ENCODE results near the gene PACSIN1. TPM values are rescaled to one million over a fixed set of nuclear protein-coding genes. Genes with fewer than 3 reads are reported as not detected.

PACSIN1 gene
- total RNA-seq, 1 donor from 2014 or later, result 0.08 TPM

DNA sequence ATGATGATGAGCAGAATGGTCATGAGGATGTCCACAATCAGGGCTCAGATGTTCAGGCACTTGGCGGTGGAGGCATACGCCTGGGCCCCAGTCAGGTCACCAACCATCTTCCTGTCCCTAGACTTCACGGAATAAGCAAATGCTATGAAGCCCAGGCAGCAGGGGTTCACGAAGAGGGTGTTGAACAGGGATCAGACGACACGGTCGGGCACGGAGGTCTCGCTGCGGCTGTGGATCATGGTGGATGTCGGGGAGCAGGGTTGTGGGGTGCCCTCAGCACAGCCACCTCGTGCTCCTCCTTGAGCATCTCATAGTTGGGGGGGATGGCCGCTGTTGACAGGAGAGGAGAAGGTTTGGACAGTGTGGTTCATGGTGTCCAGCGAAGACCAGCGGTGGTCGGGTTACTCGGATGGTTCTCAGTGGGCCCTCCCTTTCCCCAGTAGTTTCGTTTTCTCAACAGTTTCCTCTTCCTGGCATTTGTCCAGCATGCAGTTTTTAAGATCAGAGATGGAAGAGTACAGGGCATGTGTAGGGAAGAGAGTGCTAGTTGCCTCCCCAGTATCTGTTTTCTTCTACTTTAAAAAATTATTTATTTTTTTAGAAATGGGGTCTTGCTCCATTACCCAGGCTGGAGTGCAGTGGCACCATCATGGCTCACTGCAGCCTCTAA, 110.5 kb downstream of the PACSIN1 start:
- Mint-ChIP-seq H3K9me3 (ENCODE audit: unreplicated experiment) (no peaks in the 10 kb centered on the region), H3K27me3 (ENCODE audit: unreplicated experiment) (peaks cover 8% of the 10 kb centered on the region), H3K4me1 (ENCODE audit: unreplicated experiment) (no peaks in the 10 kb centered on the region), H3K36me3 (ENCODE audit: low read depth, unreplicated experiment) (peaks cover 6% of the 10 kb centered on the region), H3K27ac (ENCODE audit: unreplicated experiment) (no peak overlapping the region), H3K4me3 (ENCODE audit: unreplicated experiment) (no peak overlapping the region)
- DNase-seq (ENCODE audit: low spot score), result no peak
- TF ChIP-seq, protein P1, sequence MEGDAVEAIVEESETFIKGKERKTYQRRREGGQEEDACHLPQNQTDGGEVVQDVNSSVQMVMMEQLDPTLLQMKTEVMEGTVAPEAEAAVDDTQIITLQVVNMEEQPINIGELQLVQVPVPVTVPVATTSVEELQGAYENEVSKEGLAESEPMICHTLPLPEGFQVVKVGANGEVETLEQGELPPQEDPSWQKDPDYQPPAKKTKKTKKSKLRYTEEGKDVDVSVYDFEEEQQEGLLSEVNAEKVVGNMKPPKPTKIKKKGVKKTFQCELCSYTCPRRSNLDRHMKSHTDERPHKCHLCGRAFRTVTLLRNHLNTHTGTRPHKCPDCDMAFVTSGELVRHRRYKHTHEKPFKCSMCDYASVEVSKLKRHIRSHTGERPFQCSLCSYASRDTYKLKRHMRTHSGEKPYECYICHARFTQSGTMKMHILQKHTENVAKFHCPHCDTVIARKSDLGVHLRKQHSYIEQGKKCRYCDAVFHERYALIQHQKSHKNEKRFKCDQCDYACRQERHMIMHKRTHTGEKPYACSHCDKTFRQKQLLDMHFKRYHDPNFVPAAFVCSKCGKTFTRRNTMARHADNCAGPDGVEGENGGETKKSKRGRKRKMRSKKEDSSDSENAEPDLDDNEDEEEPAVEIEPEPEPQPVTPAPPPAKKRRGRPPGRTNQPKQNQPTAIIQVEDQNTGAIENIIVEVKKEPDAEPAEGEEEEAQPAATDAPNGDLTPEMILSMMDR (IDR thresholded peaks at IDR 0.05; ENCODE audit: unreplicated experiment), result no peak

DNA sequence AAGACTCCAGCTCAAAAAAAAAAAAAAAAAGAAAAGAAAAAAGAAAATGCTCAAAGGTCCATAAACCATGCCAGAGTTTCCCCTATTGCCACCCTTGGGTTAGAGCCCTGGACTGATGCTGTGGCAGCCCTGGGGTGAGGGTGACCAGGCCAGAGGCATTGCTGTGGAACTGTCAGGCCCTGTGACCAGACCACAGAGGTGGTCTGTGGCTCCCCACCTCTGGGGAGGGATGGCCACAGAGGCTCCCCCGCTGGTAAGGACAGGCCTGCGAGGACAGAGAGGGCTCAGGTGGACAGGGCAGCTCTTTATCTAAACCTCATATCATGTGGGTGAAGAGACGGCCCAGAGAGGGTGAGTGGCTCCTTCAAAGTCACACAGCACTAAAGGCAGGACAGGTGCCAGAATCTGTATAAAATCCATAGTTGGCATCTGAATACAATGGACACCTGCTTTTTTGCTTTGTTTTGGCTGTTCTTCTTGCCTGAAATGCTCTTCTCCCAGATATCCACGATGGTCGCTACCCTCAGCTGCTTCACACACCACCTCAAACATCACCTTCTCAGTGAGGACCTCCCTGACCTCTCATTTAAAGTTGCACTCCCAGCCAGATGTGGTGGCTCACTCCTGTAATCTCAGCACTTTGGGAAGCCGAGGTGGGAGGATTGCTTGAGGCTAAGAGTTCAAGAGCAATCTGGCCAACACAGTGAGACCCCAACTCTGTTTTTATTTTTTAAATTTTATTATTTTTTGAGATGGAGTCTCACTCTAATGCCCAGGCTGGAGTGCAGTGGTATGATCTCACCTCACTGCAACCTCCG, 112.8 kb downstream of the PACSIN1 start:
- TF ChIP-seq, protein P1 (IDR thresholded peaks at IDR 0.05; ENCODE audit: unreplicated experiment), result no peak
- Mint-ChIP-seq H3K4me1 (ENCODE audit: unreplicated experiment) (no peaks in the 10 kb centered on the region), H3K27ac (ENCODE audit: unreplicated experiment) (no peak overlapping the region), H3K9me3 (ENCODE audit: unreplicated experiment) (no peaks in the 10 kb centered on the region), H3K27me3 (ENCODE audit: unreplicated experiment) (peaks cover 9% of the 10 kb centered on the region), H3K36me3 (ENCODE audit: low read depth, unreplicated experiment) (peaks cover 6% of the 10 kb centered on the region), H3K4me3 (ENCODE audit: unreplicated experiment) (no peak overlapping the region)
- DNase-seq (ENCODE audit: low spot score), result no peak

DNA sequence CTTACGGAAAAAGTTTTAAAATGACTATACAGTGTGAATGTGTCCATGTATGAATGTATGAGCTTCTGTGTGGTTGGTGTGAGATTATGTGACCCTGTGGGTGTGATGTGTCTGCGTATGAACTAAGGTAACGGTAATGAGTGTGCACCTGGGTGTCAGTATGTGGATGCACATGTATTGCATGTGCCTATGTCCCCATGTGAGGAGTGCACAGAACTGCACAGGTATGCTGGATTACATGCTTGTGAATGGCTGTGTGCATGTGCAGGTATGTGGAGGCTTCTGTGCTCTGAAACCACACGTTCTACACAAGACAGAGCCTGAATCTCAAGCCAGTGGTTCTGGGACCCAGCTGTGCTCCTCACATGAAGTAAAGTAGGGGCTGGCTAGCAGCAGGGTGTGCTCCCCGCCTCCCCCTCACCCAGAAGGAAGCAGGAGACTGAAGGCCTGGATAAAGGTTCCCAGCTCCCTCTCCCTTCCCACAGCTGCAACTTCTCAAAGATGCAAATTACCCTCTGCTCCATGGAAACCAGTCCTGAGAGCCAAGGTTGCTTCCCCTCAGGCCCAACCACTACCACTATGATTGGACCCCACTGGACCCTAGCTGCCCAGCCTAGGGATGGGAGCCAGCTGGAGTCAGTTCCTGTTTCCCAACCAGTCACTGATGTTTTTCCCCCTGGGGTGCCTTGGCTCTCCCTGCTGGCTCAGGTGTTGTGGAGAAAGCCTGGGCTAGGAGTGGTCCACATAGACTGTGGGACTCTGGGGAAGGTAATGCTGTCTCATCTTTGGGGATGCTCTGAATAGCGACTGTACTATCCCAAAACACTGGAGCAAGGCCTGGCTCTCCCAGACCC, 115.1 kb downstream of the PACSIN1 start:
- TF ChIP-seq, protein P1 (IDR thresholded peaks at IDR 0.05; ENCODE audit: unreplicated experiment), result no peak
- Mint-ChIP-seq H3K27me3 (ENCODE audit: unreplicated experiment) (peaks cover 11% of the 10 kb centered on the region), H3K36me3 (ENCODE audit: low read depth, unreplicated experiment) (peaks cover 10% of the 10 kb centered on the region), H3K4me3 (ENCODE audit: unreplicated experiment) (no peak overlapping the region), H3K9me3 (ENCODE audit: unreplicated experiment) (no peaks in the 10 kb centered on the region), H3K27ac (ENCODE audit: unreplicated experiment) (no peak overlapping the region), H3K4me1 (ENCODE audit: unreplicated experiment) (peaks cover 14% of the 10 kb centered on the region)
- DNase-seq (ENCODE audit: low spot score), result no peak

DNA sequence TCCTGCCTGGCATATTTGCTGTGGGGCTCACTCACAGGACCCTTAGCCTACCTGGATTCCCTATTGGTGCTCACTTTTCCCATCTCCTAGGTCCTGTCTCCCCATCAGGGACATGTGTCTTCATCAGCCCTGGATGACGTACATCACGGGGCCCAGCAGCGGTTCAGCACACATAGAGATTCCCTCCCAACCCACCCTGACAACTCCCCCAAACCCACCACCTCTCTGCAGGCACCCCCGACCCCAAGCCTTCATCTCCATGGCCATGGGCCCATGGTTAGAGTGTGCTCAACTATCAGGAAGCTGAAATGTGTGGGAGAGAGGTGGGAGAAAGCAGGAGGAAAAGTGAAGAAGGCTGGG, 115.7 kb downstream of the PACSIN1 start:
- no peak overlapping the region for H3K27ac Mint-ChIP-seq (ENCODE audit: unreplicated experiment)
- H3K9me3 Mint-ChIP-seq (ENCODE audit: unreplicated experiment), result no peaks in the 10 kb centered on the region
- TF ChIP-seq, protein P1 (IDR thresholded peaks at IDR 0.05; ENCODE audit: unreplicated experiment), result no peak
- H3K27me3 Mint-ChIP-seq (ENCODE audit: unreplicated experiment), result peaks cover 8% of the 10 kb centered on the region
- no peak overlapping the region for H3K4me3 Mint-ChIP-seq (ENCODE audit: unreplicated experiment)
- DNase-seq (ENCODE audit: low spot score), result no peak
- H3K36me3 Mint-ChIP-seq (ENCODE audit: low read depth, unreplicated experiment), result peaks cover 10% of the 10 kb centered on the region
- peaks cover 14% of the 10 kb centered on the region for H3K4me1 Mint-ChIP-seq (ENCODE audit: unreplicated experiment)
